Measurements from ENCODE around the gene TRPM8.

GRCh38 chr2:234002281-234002680, 85.1 kb downstream of the TRPM8 start:
- TF ChIP-seq CTCF (conservative IDR thresholded peaks at IDR 0.05; ENCODE audit: low read depth in 2 of 2) = no peak
- no peak for TF ChIP-seq REST (IDR thresholded peaks at IDR 0.05; ENCODE audit: unreplicated experiment)
- no peak for TF ChIP-seq EZH2phosphoT487 (IDR thresholded peaks at IDR 0.05; ENCODE audit: unreplicated experiment)
- TF ChIP-seq EZH2 (IDR thresholded peaks at IDR 0.05; ENCODE audit: low read depth, unreplicated experiment) = no peak
- TF ChIP-seq CREB1 (CRISPR knock-in tag; IDR thresholded peaks at IDR 0.05; ENCODE audit: low read depth) = no peak
- no peak for TF ChIP-seq NANOG (IDR thresholded peaks at IDR 0.05; ENCODE audit: borderline replicate concordance)
- TF ChIP-seq JUNB (IDR thresholded peaks at IDR 0.05; ENCODE audit: unreplicated experiment) = no peak

All from GM23338 (cell line).